Endothelial cell of umbilical vein (primary cell): ENCODE results near the gene UBR4. TPM values are rescaled to one million over a fixed set of nuclear protein-coding genes. Genes with fewer than 3 reads are reported as not detected.

ENCODE experiments used
- BruUV-seq: library from RNA; stranded (reverse); fragments of 400-500 nt; replicated peaks from 2 replicates; lab custom pipeline; 2021; lab: Mats Ljungman, UMichigan
- CTCF ChIA-PET: fragments of 300-600, 350-600 bp; sonication (Branson Sonifier 250); formaldehyde crosslinking; loops from one replicate; lab custom pipeline; 2021; ENCODE audit warnings: antibody characterized with exemption, inconsistent platforms; lab: Charles Lee
- POLR2A ChIA-PET: fragments of 300-600, 350-600 bp; sonication (Branson Sonifier 250); formaldehyde crosslinking; loops from one replicate; lab custom pipeline; 2021; ENCODE audit warnings: antibody characterized with exemption, inconsistent platforms; lab: Charles Lee
- DNase-seq: peaks from one replicate; pipeline ENCODE4 v3.0.0-alpha.2; 2011; ENCODE audit warnings: low read depth, low spot score
- FAIRE-seq: peaks from 2 replicates; lab custom pipeline; 2011; peaks lifted over from hg19 to GRCh38; lab: Jason Lieb, UNC
- H2AFZ ChIP-seq: 2 replicates; pipeline ENCODE4 v1.6.0; 2012; ENCODE audit warnings: low read depth, low read length, control low read depth, inconsistent platforms
- H3K27ac ChIP-seq: 2 replicates; pipeline ENCODE4 v1.5.1; 2011; ENCODE audit warnings: low read depth, mild to moderate bottlenecking, control low read depth, low read length, moderate library complexity; ENCODE audit not compliant: insufficient read depth
- H3K27me3 ChIP-seq, 2 experiments: 2 replicates each; pipeline versions ENCODE4 v1.6.0 to v1.6.1; 2011; ENCODE audit warnings: low read length in 2 of 2, mixed read lengths in 1 of 2; ENCODE audit not compliant: control insufficient read depth in 2 of 2, insufficient read depth in 2 of 2
- H3K36me3 ChIP-seq, 2 experiments: 2 replicates in 1 of 2; 3 replicates in 1 of 2; pipeline ENCODE4 v1.5.1; 2011; ENCODE audit warnings: low read length in 2 of 2, mild to moderate bottlenecking in 1 of 2, moderate library complexity in 1 of 2; ENCODE audit not compliant: control insufficient read depth in 2 of 2, insufficient read depth in 2 of 2; ENCODE audit errors: extremely low read depth in 1 of 2
- H3K4me1 ChIP-seq: 3 replicates; pipeline ENCODE4 v1.5.1; 2011; ENCODE audit warnings: mild to moderate bottlenecking, low read length; ENCODE audit not compliant: control insufficient read depth, insufficient read depth; ENCODE audit errors: extremely low read depth
- H3K4me2 ChIP-seq: 2 replicates; pipeline ENCODE4 v1.6.1; 2011; ENCODE audit warnings: low read length, control low read depth, mixed read lengths; ENCODE audit not compliant: insufficient read depth
- H3K4me3 ChIP-seq, 3 experiments: fragments of 200-600 bp in 1 of 3; sonication (generic), shearing (Covaris generic) in 1 of 3; replicated peaks in 1 of 3; 2 replicates each; pipeline ENCODE4 v1.5.1; 2011 to 2016; ENCODE audit warnings: control low read depth in 3 of 3, low read length in 3 of 3, mild to moderate bottlenecking in 2 of 3, inconsistent platforms in 1 of 3, low read depth in 1 of 3, moderate library complexity in 1 of 3; ENCODE audit not compliant: insufficient read depth in 1 of 3
- H3K79me2 ChIP-seq: 2 replicates; pipeline ENCODE4 v1.6.0; 2012; ENCODE audit warnings: low read length, inconsistent platforms; ENCODE audit not compliant: control insufficient read depth, insufficient read depth
- H3K9ac ChIP-seq: replicated peaks from 2 replicates; pipeline ENCODE3; 2011; ENCODE audit warnings: low read length, control low read depth; ENCODE audit not compliant: insufficient read depth; ENCODE audit errors: extremely low read depth
- H3K9me1 ChIP-seq: replicated peaks from 3 replicates; pipeline ENCODE4 v1.6.0; 2011; ENCODE audit warnings: mild to moderate bottlenecking, low read length; ENCODE audit not compliant: control insufficient read depth, insufficient read depth; ENCODE audit errors: extremely low read depth
- H3K9me3 ChIP-seq: replicated peaks from 2 replicates; pipeline ENCODE4 v1.5.1; 2012; ENCODE audit warnings: low read length, inconsistent platforms; ENCODE audit not compliant: control insufficient read depth, insufficient read depth
- H4K20me1 ChIP-seq: replicated peaks from 2 replicates; pipeline ENCODE3; 2011; ENCODE audit warnings: mild to moderate bottlenecking, low read length; ENCODE audit not compliant: control insufficient read depth, insufficient read depth; ENCODE audit errors: extremely low read depth
- CTCF ChIP-seq, 2 donors: IDR thresholded peaks; 1 replicate in 1 of 2; 2 replicates in 1 of 2; pipeline ENCODE4 v1.5.1; 2011; ENCODE audit warnings: low read length in 2 of 2, mild to moderate bottlenecking in 2 of 2, moderate library complexity in 2 of 2, control low read depth in 1 of 2, inconsistent platforms in 1 of 2, low read depth in 1 of 2; ENCODE audit not compliant: insufficient read depth in 1 of 2; ENCODE audit errors: extremely low read depth in 1 of 2
- EZH2 ChIP-seq: IDR thresholded peaks from 2 replicates; pipeline ENCODE4 v1.6.1; 2012; ENCODE audit warnings: borderline replicate concordance, low read depth, mild to moderate bottlenecking, moderate library complexity, low read length, inconsistent platforms; ENCODE audit not compliant: severe bottlenecking
- FOS ChIP-seq: IDR thresholded peaks from 2 replicates; pipeline ENCODE4 v1.6.1; 2011; ENCODE audit warnings: mild to moderate bottlenecking, low read length, moderate library complexity, borderline replicate concordance; ENCODE audit not compliant: insufficient read depth
- GATA2 ChIP-seq: IDR thresholded peaks from 2 replicates; pipeline ENCODE4 v1.7.0; 2011; ENCODE audit warnings: low read depth, mild to moderate bottlenecking, moderate library complexity, mixed read lengths, low read length; ENCODE audit not compliant: insufficient read length, insufficient read depth
- JUN ChIP-seq: IDR thresholded peaks from 2 replicates; pipeline ENCODE4 v1.6.1; 2011; ENCODE audit warnings: borderline replicate concordance, low read depth; ENCODE audit not compliant: insufficient read length, insufficient read depth
- MAX ChIP-seq: IDR thresholded peaks from 2 replicates; pipeline ENCODE4 v1.6.1; 2011; ENCODE audit not compliant: insufficient read depth, insufficient read length
- MYC ChIP-seq: IDR thresholded peaks from one replicate; pipeline ENCODE4 v1.6.1; 2011; ENCODE audit warnings: mild to moderate bottlenecking, low read depth, low read length
- POLR2A ChIP-seq: IDR thresholded peaks from 2 replicates; pipeline ENCODE4 v1.6.1; 2012; ENCODE audit warnings: low read depth, mild to moderate bottlenecking, control low read depth, low read length
- POLR2AphosphoS5 ChIP-seq: IDR thresholded peaks from 2 replicates; pipeline ENCODE4 v1.6.1; 2012; ENCODE audit warnings: low read depth, mild to moderate bottlenecking, control low read depth, low read length, moderate library complexity; ENCODE audit not compliant: insufficient read depth
- dilution Hi-C: fragments of 300-500 bp; cut with MboI; formaldehyde crosslinking; loops from one replicate; pipeline ENCODE4 v1.15.0; 2019; ENCODE audit warnings: low sequenced_read_pairs; ENCODE audit not compliant: extremely low pct_ligation_motif_present
- intact Hi-C: fragments of 100-400 bp; cut with micrococcal nuclease; formaldehyde crosslinking; loops from one replicate; pipeline ENCODE4 v1.10.0; 2022
- polyA plus RNA-seq, 4 experiments: library from polyadenylated mRNA; depleted of rRNA in 3 of 4; stranded (reverse) in 3 of 4; unstranded in 1 of 4; fragments of >200 nt; gene quantifications; 2 replicates each; pipeline versions ENCODE4 v1.2.1 to v1.2.3, GENCODE V29; 2011 to 2012; ENCODE audit warnings: missing spikeins in 1 of 4
- total RNA-seq: library from RNA; stranded (reverse); gene quantifications from 2 replicates; pipeline ENCODE4 v1.2.3, GENCODE V29; 2021

UBR4 gene
- total and polyA plus RNA-seq, 2 donors (not counting 3 experiments of a cell fraction or from before 2014, with no cell fraction given): 125 to 150 TPM

- H2AFZ ChIP-seq: no peak overlapping the region
- no TSS peak for BruUV-seq
- intact Hi-C loops: loop anchor here (5.0 to 10.0 kb wide), 2 partner anchors 88 to 340 kb away; a partner anchor contains a TSS
- H3K9ac ChIP-seq: no peak overlapping the region
- peaks cover 11 to 21% of the 10 kb centered on the region in 2 experiments for H3K36me3 ChIP-seq
- H4K20me1 ChIP-seq: no peaks in the 10 kb centered on the region
- H3K9me1 ChIP-seq: no peaks in the 10 kb centered on the region
- H3K27ac ChIP-seq: no peak overlapping the region
- dilution Hi-C loops: no loop called here
- H3K4me2 ChIP-seq: no peak overlapping the region
- H3K79me2 ChIP-seq: peaks cover 57% of the 10 kb centered on the region
- peaks cover 18% of the 10 kb centered on the region for H3K4me1 ChIP-seq
- no peaks in the 10 kb centered on the region for H3K9me3 ChIP-seq
- FAIRE-seq (no peak), DNase-seq (no peak)
- H3K27me3 ChIP-seq: no peaks in the 10 kb centered on the region
- ChIA-PET CTCF (interaction anchor here (0.7 to 1.6 kb wide), 2 partner anchors 14 to 399 kb away, joined by 3 to 8 read pairs; no protein-coding TSS in a partner anchor), POLR2A (interaction anchor here (0.7 kb wide), 1 partner anchor 43 kb away, joined by 3 read pairs; no protein-coding TSS in a partner anchor)
- H3K4me3 ChIP-seq: no peak overlapping the region
- TF ChIP-seq FOS (no peak), CTCF (IDR thresholded peaks at IDR 0.05; ENCODE audit: extremely low read depth in 1 of 2, insufficient read depth in 1 of 2, low read depth in 1 of 2, low read length in 2 of 2) (no peak), EZH2 (no peak), MYC (no peak), POLR2AphosphoS5 (no peak), POLR2A (no peak), MAX (no peak), GATA2 (no peak), JUN (no peak)
These were observed 44.4 kb upstream of the UBR4 start for GRCh38 chr1:19254416-19254815.
